Suprapubic skin (tissue), 4 donors: ENCODE measurements around the gene NRG3. TPM values are rescaled to one million over a fixed set of nuclear protein-coding genes. Genes with fewer than 3 reads are reported as not detected.

Experiments used
- DNase-seq, 2 donors: peaks; one replicate each; pipeline ENCODE4 v3.0.0-alpha.2; 2019; ENCODE audit warnings: low spot score in 2 of 2
- H3K27ac ChIP-seq: fragments of 200-600 bp; sonication (generic); one replicate; pipeline ENCODE4 v1.5.1; 2019
- H3K27me3 ChIP-seq: fragments of 200-600 bp; sonication (generic); one replicate; pipeline ENCODE4 v1.5.1; 2019
- H3K36me3 ChIP-seq: fragments of 200-600 bp; sonication (generic); one replicate; pipeline ENCODE4 v1.5.1; 2019
- H3K4me1 ChIP-seq: fragments of 200-600 bp; sonication (generic); one replicate; pipeline ENCODE4 v1.5.1; 2019
- H3K4me3 ChIP-seq: fragments of 200-600 bp; sonication (generic); one replicate; pipeline ENCODE4 v1.5.1; 2019; ENCODE audit warnings: mild to moderate bottlenecking
- H3K9me3 ChIP-seq: fragments of 200-600 bp; sonication (generic); one replicate; pipeline ENCODE4 v1.5.1; 2019
- CTCF ChIP-seq, 2 donors: fragments of 200-600 bp in 1 of 2; fragments of 450-650 bp in 1 of 2; sonication (generic) in 1 of 2; IDR thresholded peaks; one replicate each; pipeline ENCODE4 v1.5.1; 2016 to 2019; ENCODE audit warnings: antibody characterized with exemption in 2 of 2, mild to moderate bottlenecking in 1 of 2, moderate library complexity in 1 of 2
- EP300 ChIP-seq: sonication (generic); formaldehyde crosslinking; IDR thresholded peaks from one replicate; pipeline ENCODE4 v1.6.1; 2017; ENCODE audit warnings: antibody characterized with exemption
- POLR2A ChIP-seq, 2 donors: fragments of 450-650 bp; IDR thresholded peaks; one replicate each; pipeline ENCODE4 v1.6.1; 2017; ENCODE audit warnings: antibody characterized with exemption in 2 of 2, mild to moderate bottlenecking in 2 of 2, moderate library complexity in 2 of 2
- POLR2AphosphoS5 ChIP-seq, 3 donors: sonication (generic); formaldehyde crosslinking; IDR thresholded peaks; one replicate each; pipeline ENCODE4 v1.6.1; 2017; ENCODE audit warnings: antibody characterized with exemption in 3 of 3
- WGBS: methylation state at CpG from one replicate; pipeline ENCODE4 v1.1.5; 2018; 5-methylcytosine and 5-hydroxymethylcytosine counted together
- total RNA-seq, 4 donors: library from RNA; depleted of rRNA; stranded (reverse); fragments of >200 nt; gene quantifications; one replicate each; pipeline ENCODE4 v1.1.0, GENCODE V29; 2016

Gene NRG3
- total RNA-seq, 4 donors from 2014 or later: 0.65 to 3.5 (median 1.3) TPM

DNA sequence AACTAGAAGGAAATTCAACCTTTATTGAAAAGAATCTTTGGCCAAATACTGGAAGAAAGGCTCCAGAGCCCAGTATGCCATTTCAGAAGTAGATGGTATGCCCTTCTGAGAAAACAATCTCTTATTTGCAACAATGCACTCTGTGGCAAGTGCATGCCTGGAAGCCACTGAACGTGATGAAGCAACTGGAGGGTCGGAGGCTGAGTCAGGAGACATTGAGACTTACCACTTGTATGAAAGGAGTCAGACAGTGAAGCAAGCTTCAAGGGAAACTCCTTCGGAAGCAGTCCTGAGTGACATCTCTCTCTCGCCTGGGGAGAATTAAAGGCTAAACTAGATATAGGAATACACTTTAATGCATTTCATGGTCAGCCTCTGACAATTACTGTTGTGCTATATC, 353.7 kb downstream of the NRG3 start:
- Histone ChIP-seq H3K9me3 (no peaks in the 10 kb centered on the region), H3K27ac (no peak overlapping the region), H3K4me1 (no peaks in the 10 kb centered on the region), H3K36me3 (no peaks in the 10 kb centered on the region), H3K4me3 (no peak overlapping the region), H3K27me3 (no peaks in the 10 kb centered on the region)
- DNase-seq: no peak
- 79% methylated on average over 4 of the region's 4 CpGs for WGBS
- TF ChIP-seq CTCF (IDR thresholded peaks at IDR 0.05) (no peak), POLR2AphosphoS5 (IDR thresholded peaks at IDR 0.05) (no peak), POLR2A (IDR thresholded peaks at IDR 0.05) (no peak), EP300 (no peak)

DNA sequence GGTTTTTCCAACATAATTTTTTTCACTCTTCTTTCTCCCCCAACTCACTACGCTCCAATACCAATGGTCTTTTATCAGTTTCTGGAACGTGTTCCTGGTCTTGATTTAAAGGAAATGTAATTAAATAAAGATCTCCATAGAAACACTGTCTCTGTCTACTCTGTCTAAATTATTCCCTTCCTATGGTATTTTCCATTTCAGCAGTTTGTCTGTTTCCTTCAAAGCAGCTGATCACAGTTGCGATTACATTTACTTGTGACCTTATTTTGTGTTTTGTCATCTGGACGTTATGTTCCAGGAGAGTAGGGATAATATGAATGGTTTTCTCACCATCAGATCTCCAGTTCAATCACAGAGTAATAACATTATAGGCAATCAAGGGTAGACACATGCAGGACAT, 359.2 kb downstream of the NRG3 start:
- H3K27ac ChIP-seq: no peak overlapping the region
- H3K4me1 ChIP-seq: no peaks in the 10 kb centered on the region
- 73% methylated on average over 4 of the region's 4 CpGs for whole genome bisulfite sequencing
- no peaks in the 10 kb centered on the region for H3K27me3 ChIP-seq
- H3K4me3 ChIP-seq: no peak overlapping the region
- H3K9me3 ChIP-seq: no peaks in the 10 kb centered on the region
- TF ChIP-seq EP300 (no peak), POLR2AphosphoS5 (IDR thresholded peaks at IDR 0.05) (no peak), POLR2A (IDR thresholded peaks at IDR 0.05) (no peak), CTCF (IDR thresholded peaks at IDR 0.05) (no peak)
- no peaks in the 10 kb centered on the region for H3K36me3 ChIP-seq
- no peak for DNase-seq

DNA sequence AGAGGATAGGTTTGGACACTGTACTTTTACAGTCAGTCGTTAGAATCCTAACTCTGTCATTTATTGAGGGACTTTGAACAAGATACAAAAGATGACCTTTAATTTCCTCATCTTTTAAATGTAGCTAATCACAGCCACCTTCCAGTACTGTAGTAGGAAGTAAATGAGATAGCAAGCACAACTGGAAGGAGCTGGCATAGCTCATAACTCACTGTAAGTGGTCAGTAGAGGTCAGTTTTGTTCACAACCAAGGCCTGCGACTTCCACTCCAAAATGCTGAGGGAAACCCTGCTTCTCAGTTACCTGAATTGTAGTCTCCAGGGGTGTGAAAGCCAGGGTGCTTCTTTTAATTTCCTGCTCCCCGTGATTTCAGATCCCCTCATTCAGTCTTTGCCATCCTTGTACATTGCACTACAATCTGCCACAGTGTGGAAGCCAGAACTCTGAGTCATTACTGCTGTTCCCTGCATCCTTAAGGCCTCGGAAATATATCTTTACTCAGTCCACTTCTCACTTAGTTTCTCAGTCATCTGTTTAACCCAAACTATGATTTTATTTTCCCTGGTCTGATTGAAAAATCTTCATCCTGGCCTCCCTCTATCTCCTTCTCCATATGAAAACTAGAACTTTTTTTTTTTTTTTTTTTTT, 361.2 kb downstream of the NRG3 start:
- no peaks in the 10 kb centered on the region for H3K36me3 ChIP-seq
- H3K4me1 ChIP-seq: no peaks in the 10 kb centered on the region
- no peak for TF ChIP-seq CTCF (IDR thresholded peaks at IDR 0.05)
- TF ChIP-seq POLR2AphosphoS5 (IDR thresholded peaks at IDR 0.05): no peak
- TF ChIP-seq POLR2A (IDR thresholded peaks at IDR 0.05): no peak
- H3K9me3 ChIP-seq: no peaks in the 10 kb centered on the region
- H3K27me3 ChIP-seq: no peaks in the 10 kb centered on the region
- WGBS: 94% methylated on average over 4 of the region's 4 CpGs
- H3K4me3 ChIP-seq: no peak overlapping the region
- DNase-seq: no peak
- no peak overlapping the region for H3K27ac ChIP-seq

GRCh38 chr10:82238291-82238690, 363.3 kb downstream of the NRG3 start:
- DNase-seq: no peak
- WGBS: 34% methylated on average over 1 of the region's 1 CpG
- H3K27me3 ChIP-seq: no peaks in the 10 kb centered on the region
- H3K4me3 ChIP-seq: no peak overlapping the region
- H3K4me1 ChIP-seq: no peaks in the 10 kb centered on the region
- no peak overlapping the region for H3K27ac ChIP-seq
- H3K9me3 ChIP-seq: no peaks in the 10 kb centered on the region
- no peaks in the 10 kb centered on the region for H3K36me3 ChIP-seq
- TF ChIP-seq EP300: no peak
- TF ChIP-seq POLR2A (IDR thresholded peaks at IDR 0.05): no peak
- TF ChIP-seq CTCF (IDR thresholded peaks at IDR 0.05): no peak
- TF ChIP-seq POLR2AphosphoS5 (IDR thresholded peaks at IDR 0.05): no peak

GRCh38 chr10:82240408-82240807, 365.4 kb downstream of the NRG3 start:
- Histone ChIP-seq H3K27me3 (no peaks in the 10 kb centered on the region), H3K4me3 (no peak overlapping the region), H3K4me1 (no peaks in the 10 kb centered on the region), H3K9me3 (peaks cover 4% of the 10 kb centered on the region), H3K36me3 (no peaks in the 10 kb centered on the region), H3K27ac (no peak overlapping the region)
- TF ChIP-seq CTCF (IDR thresholded peaks at IDR 0.05): no peak
- no peak for TF ChIP-seq POLR2AphosphoS5 (IDR thresholded peaks at IDR 0.05)
- TF ChIP-seq EP300: no peak
- TF ChIP-seq POLR2A (IDR thresholded peaks at IDR 0.05): no peak
- DNase-seq: no peak
- WGBS: 75% methylated on average over 3 of the region's 3 CpGs
